Hypothalamus (tissue), 51 donors: ENCODE data around the gene PCDH8.

Source experiments
- DNase-seq, 51 donors: peaks; one replicate each; lab custom pipeline; 2025; lab: John Stamatoyannopoulos, UW

The PCDH8 gene

GRCh38 chr13:52848455-52849195 lies at the start of gene PCDH8:
PCDH8 (minus strand) TSS chr13:52848640; CDS start chr13:52848436, 204 bp downstream.
- DNase-seq: peak in 35 of 51 donors; percentile 3 to 72 (median 36)

- peak in 14 of 51 donors; percentile 4 to 56 (median 21) for DNase-seq
These were observed 48.6 kb upstream of the PCDH8 start for GRCh38 chr13:52896827-52897659.

- peak in 3 of 51 donors; percentile 5 to 12 (median 10) for DNase-seq
These were observed 46.0 kb upstream of the PCDH8 start for GRCh38 chr13:52894413-52894812.

- DNase-seq: no peak
These were observed 44.5 kb upstream of the PCDH8 start for GRCh38 chr13:52892925-52893324.

- DNase-seq: no peak
These were observed 43.3 kb upstream of the PCDH8 start for GRCh38 chr13:52891706-52892105.

- no peak for DNase-seq
These were observed 38.7 kb upstream of the PCDH8 start for GRCh38 chr13:52887165-52887564.

- no peak for DNase-seq
These were observed 36.7 kb upstream of the PCDH8 start for GRCh38 chr13:52885141-52885540.

- DNase-seq: no peak
These were observed 36.1 kb upstream of the PCDH8 start for GRCh38 chr13:52884429-52885010.

- no peak for DNase-seq
These were observed 34.3 kb upstream of the PCDH8 start for GRCh38 chr13:52882785-52883184.

GRCh38 chr13:52879950-52880741 lies 31.7 kb upstream of the PCDH8 start:
- no peak for DNase-seq

- DNase-seq: no peak
These were observed 30.4 kb upstream of the PCDH8 start for GRCh38 chr13:52878831-52879230.

GRCh38 chr13:52870143-52870542 lies 21.7 kb upstream of the PCDH8 start:
- no peak for DNase-seq

GRCh38 chr13:52869621-52870020 lies 21.2 kb upstream of the PCDH8 start:
- no peak for DNase-seq

- no peak for DNase-seq
These were observed 20.6 kb upstream of the PCDH8 start for GRCh38 chr13:52869050-52869449.

- peak in 1 of 51 donors; percentile 4 for DNase-seq
These were observed 19.8 kb upstream of the PCDH8 start for GRCh38 chr13:52868190-52868589.

- no peak for DNase-seq
These were observed 16.5 kb upstream of the PCDH8 start for GRCh38 chr13:52864941-52865340.

GRCh38 chr13:52862358-52863206 lies 14.1 kb upstream of the PCDH8 start:
- DNase-seq: peak in 6 of 51 donors; percentile 1 to 19 (median 3)

GRCh38 chr13:52852444-52852843 lies 4.0 kb upstream of the PCDH8 start:
- no peak for DNase-seq

- DNase-seq: peak in 23 of 51 donors; percentile 3 to 65 (median 33)
These were observed 2.9 kb upstream of the PCDH8 start for GRCh38 chr13:52851137-52851962.
